ACHN (cell line): ENCODE measurements around the gene PTPN3.

ENCODE experiments used
- DNase-seq: peaks from one replicate; pipeline ENCODE4 v3.0.0-alpha.2; 2015
- in situ Hi-C: cut with HindIII; loops from 2 replicates; pipeline ENCODE4 v1.10.0; 2017; ENCODE audit warnings: low sequenced_read_pairs, low pct_ligation_motif_present, low pct_unique_long_range_greater_than_20kb

PTPN3 gene

GRCh38 chr9:109414125-109414785 lies 83.9 kb downstream of the PTPN3 start:
- in situ Hi-C loops: no loop called here
- no peak for DNase-seq

- DNase-seq: peak; percentile 16
- in situ Hi-C loops: no loop called here
These were observed 86.2 kb downstream of the PTPN3 start for GRCh38 chr9:109411798-109412352.

GRCh38 chr9:109411069-109411761 lies 86.9 kb downstream of the PTPN3 start:
- in situ Hi-C loops: no loop called here
- no peak for DNase-seq

GRCh38 chr9:109409773-109410397 lies 88.2 kb downstream of the PTPN3 start:
- in situ Hi-C loops: no loop called here

GRCh38 chr9:109408759-109409462 lies 89.2 kb downstream of the PTPN3 start:
- in situ Hi-C loops: no loop called here
- DNase-seq: no peak

More at GRCh38 chr9:109409773-109410397, 88.2 kb downstream of the PTPN3 start:
- peak; percentile 4 for DNase-seq

- in situ Hi-C loops: no loop called here
- no peak for DNase-seq
These were observed 94.3 kb downstream of the PTPN3 start for GRCh38 chr9:109403766-109404320.

- no peak for DNase-seq
- in situ Hi-C loops: no loop called here
These were observed 95.0 kb downstream of the PTPN3 start for GRCh38 chr9:109403116-109403515.

- DNase-seq: no peak
- in situ Hi-C loops: no loop called here
These were observed 96.2 kb downstream of the PTPN3 start for GRCh38 chr9:109401990-109402318.

- in situ Hi-C loops: no loop called here
- DNase-seq: peak; percentile 55
These were observed 96.7 kb downstream of the PTPN3 start for GRCh38 chr9:109401169-109401989.

GRCh38 chr9:109399258-109399767 lies 98.8 kb downstream of the PTPN3 start:
- in situ Hi-C loops: no loop called here
- no peak for DNase-seq

- no peak for DNase-seq
- in situ Hi-C loops: no loop called here
These were observed 106.9 kb downstream of the PTPN3 start for GRCh38 chr9:109391176-109391575.

- in situ Hi-C loops: no loop called here
These were observed 110.3 kb downstream of the PTPN3 start for GRCh38 chr9:109387856-109388255.

GRCh38 chr9:109387206-109387605 lies 110.9 kb downstream of the PTPN3 start:
- DNase-seq: no peak
- in situ Hi-C loops: no loop called here

More at GRCh38 chr9:109387856-109388255, 110.3 kb downstream of the PTPN3 start:
- no peak for DNase-seq

- in situ Hi-C loops: no loop called here
These were observed 112.6 kb downstream of the PTPN3 start for GRCh38 chr9:109385499-109385898.

GRCh38 chr9:109383947-109384346 lies 114.2 kb downstream of the PTPN3 start:
- DNase-seq: no peak
- in situ Hi-C loops: no loop called here

More at GRCh38 chr9:109385499-109385898, 112.6 kb downstream of the PTPN3 start:
- DNase-seq: no peak

- in situ Hi-C loops: no loop called here
- no peak for DNase-seq
These were observed 114.8 kb downstream of the PTPN3 start for GRCh38 chr9:109383356-109383755.

GRCh38 chr9:109382585-109382984 lies 115.5 kb downstream of the PTPN3 start:
- no peak for DNase-seq
- in situ Hi-C loops: no loop called here

- in situ Hi-C loops: no loop called here
- no peak for DNase-seq
These were observed 115.9 kb downstream of the PTPN3 start for GRCh38 chr9:109382182-109382581.
